GM18873 (cell line): ENCODE results near the gene CPPED1.
"Not testable (repeated sequence)": the region's sequence is repeated elsewhere in the genome, so short reads cannot be mapped to it uniquely, and the experiment has no call there.

ENCODE experiments used
- ATAC-seq: cut with Tn5 transposase; IDR thresholded peaks from one replicate; pipeline ENCODE4 v1.9.1; 2021; ENCODE audit warnings: mild to moderate bottlenecking, moderate library complexity, moderate number of reproducible peaks; ENCODE audit not compliant: unreplicated experiment, low FRiP score

Gene CPPED1

GRCh38 chr16:12771341-12771798 is 32.3 kb downstream of the CPPED1 start:
- no peak for ATAC-seq

GRCh38 chr16:12769525-12769924 is 34.2 kb downstream of the CPPED1 start:
- ATAC-seq: no peak

- no peak for ATAC-seq
These were observed 35.8 kb downstream of the CPPED1 start for GRCh38 chr16:12767897-12768296.

- no peak for ATAC-seq
These were observed 36.8 kb downstream of the CPPED1 start for GRCh38 chr16:12766853-12767252.

- not testable (repeated sequence) for ATAC-seq
These were observed 37.5 kb downstream of the CPPED1 start for GRCh38 chr16:12766208-12766607.

- no peak for ATAC-seq
These were observed 38.7 kb downstream of the CPPED1 start for GRCh38 chr16:12764813-12765488.

- no peak for ATAC-seq
These were observed 40.2 kb downstream of the CPPED1 start for GRCh38 chr16:12763517-12763916.

- ATAC-seq: no peak
These were observed 42.7 kb downstream of the CPPED1 start for GRCh38 chr16:12760819-12761611.

- no peak for ATAC-seq
These were observed 44.8 kb downstream of the CPPED1 start for GRCh38 chr16:12758670-12759558.

- no peak for ATAC-seq
These were observed 45.5 kb downstream of the CPPED1 start for GRCh38 chr16:12758031-12758669.

GRCh38 chr16:12757546-12757945 is 46.1 kb downstream of the CPPED1 start:
- no peak for ATAC-seq

GRCh38 chr16:12754824-12755543 is 48.7 kb downstream of the CPPED1 start:
- no peak for ATAC-seq

- no peak for ATAC-seq
These were observed 50.3 kb downstream of the CPPED1 start for GRCh38 chr16:12753203-12754023.

GRCh38 chr16:12752159-12752558 is 51.5 kb downstream of the CPPED1 start:
- ATAC-seq: no peak

GRCh38 chr16:12750554-12750918 is 53.2 kb downstream of the CPPED1 start:
- ATAC-seq: no peak

GRCh38 chr16:12749076-12749475 is 54.6 kb downstream of the CPPED1 start:
- ATAC-seq: no peak

- no peak for ATAC-seq
These were observed 55.9 kb downstream of the CPPED1 start for GRCh38 chr16:12747827-12748226.

- no peak for ATAC-seq
These were observed 56.4 kb downstream of the CPPED1 start for GRCh38 chr16:12747261-12747660.

- no peak for ATAC-seq
These were observed 58.8 kb downstream of the CPPED1 start for GRCh38 chr16:12744860-12745259.
